ENCODE data around the gene CHMP5. TPM values are rescaled to one million over a fixed set of nuclear protein-coding genes. Genes with fewer than 3 reads are reported as not detected.

The CHMP5 gene
- total and polyA plus RNA-seq, 8 donors: 14.1 to 39.2 (median 18.7) TPM

GRCh38 chr9:33273266-33273971 lies 8.6 kb downstream of the CHMP5 start:
- no peak for TF ChIP-seq CTCF (IDR thresholded peaks at IDR 0.05)
- H3K27me3 ChIP-seq: no peaks in the 10 kb centered on the region
- ATAC-seq (no peak), DNase-seq (no peak), FAIRE-seq (no peak)
- H3K36me3 ChIP-seq: peaks cover 7 to 94% (median 21%) of the 10 kb centered on the region in 3 donors
- whole genome bisulfite sequencing, 2 donors: 69 to 76% methylated on average over 3 of the region's 3 CpGs
- no peak overlapping the region for H3K27ac ChIP-seq
- no peaks in the 10 kb centered on the region for H3K9me3 ChIP-seq
- H3K4me1 ChIP-seq: no peaks in the 10 kb centered on the region
- intact Hi-C loops (cut with DNase I): no loop called here
- H3K4me3 ChIP-seq: no peak overlapping the region

DNA sequence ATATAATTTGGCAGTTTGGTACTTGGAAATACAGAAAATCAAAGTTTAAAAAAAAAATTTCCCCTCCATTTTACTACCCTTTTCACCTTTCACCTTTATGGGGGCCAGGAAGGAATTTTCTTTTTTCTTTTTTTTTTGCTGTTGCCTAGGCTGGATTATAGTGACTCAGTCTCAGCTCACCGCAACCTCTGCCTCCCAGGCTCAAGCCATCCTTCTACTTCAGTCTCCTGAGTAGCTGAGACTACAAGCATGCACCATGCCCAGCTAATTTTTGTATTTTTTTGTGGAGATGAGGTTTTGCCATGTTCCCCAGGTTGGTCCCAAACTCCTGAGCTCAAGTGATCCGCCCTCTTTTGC lies 9.1 kb downstream of the CHMP5 start:
- DNase-seq (no peak), ATAC-seq (no peak)
- H3K36me3 ChIP-seq: peaks cover 7 to 94% (median 21%) of the 10 kb centered on the region in 3 donors

DNA sequence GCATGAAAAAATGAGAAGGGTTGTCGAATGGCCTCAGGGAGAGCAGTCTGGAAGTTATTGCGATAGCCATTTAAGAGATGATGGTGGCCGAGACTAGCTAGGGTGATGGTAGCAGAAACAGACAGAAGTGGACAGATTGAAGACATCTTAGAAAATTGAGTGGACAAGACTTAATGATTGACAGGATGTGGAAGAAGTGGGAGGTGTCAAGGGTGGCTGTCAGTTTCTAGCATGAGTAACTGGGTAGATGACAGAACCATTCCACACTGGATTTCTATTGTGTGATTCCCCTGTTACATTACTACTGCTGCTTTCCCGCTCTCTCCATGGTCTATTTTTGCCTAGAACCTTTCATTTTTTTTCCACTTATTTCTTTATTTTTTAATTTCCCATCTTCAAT lies 12.6 kb downstream of the CHMP5 start:
- H3K9me3 ChIP-seq: no peaks in the 10 kb centered on the region
- H3K27me3 ChIP-seq: no peaks in the 10 kb centered on the region
- no peak overlapping the region for H3K4me3 ChIP-seq
- DNase-seq (no peak), ATAC-seq (no peak), FAIRE-seq (no peak)
- WGBS, 2 donors: 96 to 98% methylated on average over 4 of the region's 4 CpGs
- no peak for TF ChIP-seq CTCF (IDR thresholded peaks at IDR 0.05)
- H3K4me1 ChIP-seq: no peaks in the 10 kb centered on the region
- H3K36me3 ChIP-seq: peaks cover 11 to 86% (median 14%) of the 10 kb centered on the region in 3 donors
- intact Hi-C loops (cut with DNase I): no loop called here
- no peak overlapping the region for H3K27ac ChIP-seq

More for the DNA sequence above, 9.1 kb downstream of the CHMP5 start:
- H3K9me3 ChIP-seq: no peaks in the 10 kb centered on the region
- TF ChIP-seq CTCF (IDR thresholded peaks at IDR 0.05): no peak
- no peaks in the 10 kb centered on the region for H3K27me3 ChIP-seq
- H3K4me3 ChIP-seq: no peak overlapping the region
- no peak overlapping the region for H3K27ac ChIP-seq
- WGBS, 2 donors: 96 to 98% methylated on average over 2 of the region's 2 CpGs
- no peaks in the 10 kb centered on the region for H3K4me1 ChIP-seq
- intact Hi-C loops (cut with DNase I): no loop called here
- FAIRE-seq: no peak

GRCh38 chr9:33285502-33285901 lies 20.7 kb downstream of the CHMP5 start:
- no peak overlapping the region for H3K4me3 ChIP-seq
- no peaks in the 10 kb centered on the region for H3K27me3 ChIP-seq
- no peaks in the 10 kb centered on the region for H3K9me3 ChIP-seq
- WGBS, 2 donors: 86% methylated on average over 5 of the region's 5 CpGs
- H3K27ac ChIP-seq: no peak overlapping the region
- no peak for DNase-seq
- intact Hi-C loops (cut with DNase I): no loop called here
- FAIRE-seq: no peak
- H3K36me3 ChIP-seq: peaks cover under 1 to 14% (median 4%) of the 10 kb centered on the region in 3 donors
- ATAC-seq: no peak
- no peaks in the 10 kb centered on the region for H3K4me1 ChIP-seq
- no peak for TF ChIP-seq CTCF (IDR thresholded peaks at IDR 0.05)

- Histone ChIP-seq H3K4me1 (peaks cover 7 to 9% (median 8%) of the 10 kb centered on the region in 3 donors), H3K36me3 (peaks cover 0 to 6% (median 4%) of the 10 kb centered on the region in 3 donors), H3K4me3 (no peak overlapping the region), H3K27ac (no peak overlapping the region), H3K9me3 (no peaks in the 10 kb centered on the region), H3K27me3 (no peaks in the 10 kb centered on the region)
- peak in 3 of 4 donors; percentile 21 to 45 (median 41) for ATAC-seq
- peak; percentile 49 for FAIRE-seq
- peak in 3 of 4 donors; percentile 44 to 66 (median 58) for TF ChIP-seq CTCF (IDR thresholded peaks at IDR 0.05)
- 43 to 49% methylated on average over 4 of the region's 4 CpGs for WGBS, 2 donors
- intact Hi-C loops (cut with DNase I): no loop called here
- peak in 3 of 6 donors; percentile 39 to 60 (median 57) for DNase-seq
Observed at GRCh38 chr9:33287087-33287490, 22.2 kb downstream of the CHMP5 start.
